ENCODE results near the gene DDX18. TPM values are rescaled to one million over a fixed set of nuclear protein-coding genes. Genes with fewer than 3 reads are reported as not detected.

DDX18 gene
- total and polyA plus RNA-seq, 2 donors (not counting 3 experiments of a cell fraction or from before 2014, with no cell fraction given), result 15.8 to 50.4 TPM

DNA sequence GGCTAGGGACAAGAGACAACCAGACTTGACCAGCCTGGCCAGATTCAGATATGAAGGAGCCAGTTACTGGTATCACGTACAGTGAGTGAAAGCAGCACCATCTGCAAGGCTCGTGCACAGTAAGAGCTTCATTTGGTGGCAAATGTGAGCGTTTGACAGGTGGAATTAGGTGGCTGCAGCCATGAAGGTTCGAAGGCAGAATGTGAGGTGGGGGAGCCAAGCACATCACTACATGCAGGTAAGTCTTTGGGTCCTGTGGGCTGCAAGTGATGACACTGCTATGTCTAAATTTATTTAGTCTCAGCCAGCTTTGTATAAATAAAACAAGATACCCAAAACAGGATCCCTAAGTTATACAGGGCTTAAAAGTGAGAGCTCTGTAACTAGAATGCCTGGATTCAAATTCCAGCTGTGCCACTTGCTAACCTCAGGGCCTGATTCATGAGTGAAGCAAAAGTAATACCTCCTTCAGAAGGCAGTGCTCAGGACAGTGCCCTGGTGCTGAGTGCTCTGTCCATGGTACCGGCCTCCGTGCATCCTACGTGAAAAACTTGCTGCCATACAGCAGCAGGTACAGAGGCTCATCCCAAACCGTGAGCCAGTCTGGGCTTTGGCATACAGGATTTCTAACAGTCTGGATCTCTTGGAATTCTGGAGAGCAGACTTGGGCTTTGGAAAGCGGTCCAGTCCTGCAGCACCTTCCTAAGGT lies 18.6 kb downstream of the DDX18 start:
- no peak overlapping the region for H3K4me2 ChIP-seq (ENCODE audit: insufficient read depth, low read length)
- H3K4me1 ChIP-seq (ENCODE audit: control insufficient read depth, extremely low read depth, insufficient read depth, low read length), result peaks cover 3% of the 10 kb centered on the region
- FAIRE-seq (no peak), DNase-seq (ENCODE audit: low read depth, low spot score) (peak; percentile 31)
- peaks cover 2 to 16% of the 10 kb centered on the region in 2 experiments for H3K36me3 ChIP-seq (ENCODE audit: control insufficient read depth in 2 of 2, extremely low read depth in 1 of 2, insufficient read depth in 2 of 2, low read length in 2 of 2)
- no peaks in the 10 kb centered on the region for H3K27me3 ChIP-seq (ENCODE audit: control insufficient read depth in 2 of 2, insufficient read depth in 2 of 2, low read length in 2 of 2)
- TF ChIP-seq POLR2AphosphoS5 (IDR thresholded peaks at IDR 0.05; ENCODE audit: insufficient read depth, low read depth, low read length), result no peak
- TF ChIP-seq MYC (IDR thresholded peaks at IDR 0.05; ENCODE audit: low read depth, low read length), result no peak
- TF ChIP-seq, protein P1, sequence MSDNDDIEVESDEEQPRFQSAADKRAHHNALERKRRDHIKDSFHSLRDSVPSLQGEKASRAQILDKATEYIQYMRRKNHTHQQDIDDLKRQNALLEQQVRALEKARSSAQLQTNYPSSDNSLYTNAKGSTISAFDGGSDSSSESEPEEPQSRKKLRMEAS (IDR thresholded peaks at IDR 0.05; ENCODE audit: insufficient read depth, insufficient read length), result no peak
- no peak for TF ChIP-seq POLR2A (IDR thresholded peaks at IDR 0.05; ENCODE audit: low read depth, low read length)
- BruUV-seq (replicated peaks), result no TSS peak
- no peaks in the 10 kb centered on the region for H4K20me1 ChIP-seq (replicated peaks; ENCODE audit: control insufficient read depth, extremely low read depth, insufficient read depth, low read length)
- no peaks in the 10 kb centered on the region for H3K9me1 ChIP-seq (replicated peaks; ENCODE audit: control insufficient read depth, extremely low read depth, insufficient read depth, low read length)
- H3K9me3 ChIP-seq (replicated peaks; ENCODE audit: control insufficient read depth, insufficient read depth, low read length), result no peaks in the 10 kb centered on the region
- dilution Hi-C loops (cut with MboI; ENCODE audit: extremely low pct_ligation_motif_present, low sequenced_read_pairs) (no loop called here), intact Hi-C loops (cut with micrococcal nuclease) (loop anchor here (1.0 kb wide), 1 partner anchor 176 kb away; no protein-coding TSS in a partner anchor)
- no peak overlapping the region for H3K4me3 ChIP-seq (replicated peaks in 1 of 3; ENCODE audit: insufficient read depth in 1 of 3, low read depth in 1 of 3, low read length in 3 of 3)
- no peaks in the 10 kb centered on the region for H3K79me2 ChIP-seq (ENCODE audit: control insufficient read depth, insufficient read depth, low read length)
- H2AFZ ChIP-seq (ENCODE audit: low read depth, low read length), result no peak overlapping the region
- POLR2A ChIA-PET, result no interaction called here
- CTCF ChIA-PET, result interaction anchor here (0.9 to 10.2 kb wide), 4 partner anchors 17 to 171 kb away, joined by 3 to 211 read pairs (median 4); partner anchors contain the start of gene DDX18
- H3K9ac ChIP-seq (replicated peaks; ENCODE audit: extremely low read depth, insufficient read depth, low read length), result no peak overlapping the region
- H3K27ac ChIP-seq (ENCODE audit: insufficient read depth, low read depth, low read length), result no peak overlapping the region

DNA sequence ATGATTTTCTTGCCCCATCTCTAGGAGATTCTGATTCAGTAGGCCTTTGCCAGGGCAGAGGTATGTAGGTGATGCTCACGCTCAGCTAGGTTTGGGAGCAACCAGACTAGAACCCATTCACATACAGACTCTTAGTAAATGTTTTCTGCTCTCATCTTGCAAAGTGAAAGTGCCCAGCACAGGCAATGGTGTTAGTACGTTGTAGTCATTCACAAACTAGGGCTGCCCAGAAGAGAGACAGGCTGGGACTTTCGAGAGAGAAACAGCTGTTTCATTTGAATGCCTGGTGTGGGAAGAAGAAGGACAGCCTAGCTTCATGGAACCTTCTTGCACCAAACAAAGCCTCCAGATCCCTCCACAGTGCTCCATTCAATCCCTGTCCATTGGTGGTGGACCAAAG lies 19.4 kb downstream of the DDX18 start:
- intact Hi-C loops (cut with micrococcal nuclease), result loop anchor here (1.0 kb wide), 1 partner anchor 175 kb away; no protein-coding TSS in a partner anchor
- no peaks in the 10 kb centered on the region for H3K79me2 ChIP-seq (ENCODE audit: control insufficient read depth, insufficient read depth, low read length)
- no peak for FAIRE-seq

More for the DNA sequence above, 19.4 kb downstream of the DDX18 start:
- Histone ChIP-seq H3K4me1 (ENCODE audit: control insufficient read depth, extremely low read depth, insufficient read depth, low read length) (peaks cover 3% of the 10 kb centered on the region), H4K20me1 (replicated peaks; ENCODE audit: control insufficient read depth, extremely low read depth, insufficient read depth, low read length) (no peaks in the 10 kb centered on the region), H3K9ac (replicated peaks; ENCODE audit: extremely low read depth, insufficient read depth, low read length) (no peak overlapping the region), H3K4me3 (replicated peaks in 1 of 3; ENCODE audit: insufficient read depth in 1 of 3, low read depth in 1 of 3, low read length in 3 of 3) (no peak overlapping the region), H3K27ac (ENCODE audit: insufficient read depth, low read depth, low read length) (no peak overlapping the region), H3K4me2 (ENCODE audit: insufficient read depth, low read length) (no peak overlapping the region), H3K9me1 (replicated peaks; ENCODE audit: control insufficient read depth, extremely low read depth, insufficient read depth, low read length) (no peaks in the 10 kb centered on the region), H3K27me3 (ENCODE audit: control insufficient read depth in 2 of 2, insufficient read depth in 2 of 2, low read length in 2 of 2) (no peaks in the 10 kb centered on the region), H3K9me3 (replicated peaks; ENCODE audit: control insufficient read depth, insufficient read depth, low read length) (no peaks in the 10 kb centered on the region), H3K36me3 (ENCODE audit: control insufficient read depth in 2 of 2, extremely low read depth in 1 of 2, insufficient read depth in 2 of 2, low read length in 2 of 2) (peaks cover 1 to 16% of the 10 kb centered on the region in 2 experiments), H2AFZ (ENCODE audit: low read depth, low read length) (no peak overlapping the region)
- CTCF ChIA-PET, result interaction anchor here (1.0 to 10.2 kb wide), 3 partner anchors 16 to 170 kb away, joined by 3 to 211 read pairs (median 5); partner anchors contain the start of gene DDX18
- TF ChIP-seq POLR2A (IDR thresholded peaks at IDR 0.05; ENCODE audit: low read depth, low read length), result no peak
- TF ChIP-seq EZH2 (IDR thresholded peaks at IDR 0.05; ENCODE audit: borderline replicate concordance, low read depth, low read length, severe bottlenecking), result no peak
- no peak for TF ChIP-seq POLR2AphosphoS5 (IDR thresholded peaks at IDR 0.05; ENCODE audit: insufficient read depth, low read depth, low read length)
- TF ChIP-seq CTCF (IDR thresholded peaks at IDR 0.05; ENCODE audit: extremely low read depth in 1 of 2, insufficient read depth in 1 of 2, low read depth in 1 of 2, low read length in 2 of 2), result no peak
- no peak for TF ChIP-seq MYC (IDR thresholded peaks at IDR 0.05; ENCODE audit: low read depth, low read length)
- TF ChIP-seq, protein P1 (IDR thresholded peaks at IDR 0.05; ENCODE audit: insufficient read depth, insufficient read length), result no peak
- TF ChIP-seq GATA2 (IDR thresholded peaks at IDR 0.05; ENCODE audit: insufficient read depth, insufficient read length, low read depth, low read length), result no peak
- TF ChIP-seq FOS (IDR thresholded peaks at IDR 0.05; ENCODE audit: borderline replicate concordance, insufficient read depth, low read length), result no peak
- TF ChIP-seq JUN (IDR thresholded peaks at IDR 0.05; ENCODE audit: borderline replicate concordance, insufficient read depth, insufficient read length, low read depth), result no peak
- POLR2A ChIA-PET, result no interaction called here
- no TSS peak for BruUV-seq (replicated peaks)
- dilution Hi-C loops (cut with MboI; ENCODE audit: extremely low pct_ligation_motif_present, low sequenced_read_pairs), result no loop called here
- DNase-seq (ENCODE audit: low read depth, low spot score), result no peak
